ENCODE measurements around the gene NECAB2.

NECAB2 gene

DNA sequence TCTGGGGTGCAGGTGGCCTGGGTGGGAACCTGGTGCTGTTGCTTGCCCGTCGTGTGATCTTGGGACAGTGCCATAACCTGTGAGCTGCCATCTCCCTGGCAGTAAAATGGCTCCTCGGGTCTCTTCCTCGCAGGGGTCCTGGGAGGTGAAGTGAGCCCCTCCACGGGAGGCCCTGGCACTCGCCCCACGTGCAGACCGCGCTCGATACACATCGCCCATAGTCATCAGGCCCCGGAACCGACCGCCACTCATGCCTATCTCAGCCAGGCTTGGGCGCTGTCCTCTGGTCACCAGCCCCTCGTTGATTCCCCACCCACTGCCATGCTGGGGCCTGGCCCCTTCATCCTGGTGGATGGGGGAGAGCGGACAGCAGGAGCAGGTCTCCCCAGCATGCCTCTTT, 36.5 kb upstream of the NECAB2 start:
- TF ChIP-seq CTCF (conservative IDR thresholded peaks at IDR 0.05; ENCODE audit: low read depth): no peak
- POLR2A ChIA-PET (ENCODE audit: low non-redundant PET): no interaction called here
- no peak overlapping the region for H3K27ac ChIP-seq
- CTCF ChIA-PET: no interaction called here
- no peak for DNase-seq (ENCODE audit: low spot score)

DNA sequence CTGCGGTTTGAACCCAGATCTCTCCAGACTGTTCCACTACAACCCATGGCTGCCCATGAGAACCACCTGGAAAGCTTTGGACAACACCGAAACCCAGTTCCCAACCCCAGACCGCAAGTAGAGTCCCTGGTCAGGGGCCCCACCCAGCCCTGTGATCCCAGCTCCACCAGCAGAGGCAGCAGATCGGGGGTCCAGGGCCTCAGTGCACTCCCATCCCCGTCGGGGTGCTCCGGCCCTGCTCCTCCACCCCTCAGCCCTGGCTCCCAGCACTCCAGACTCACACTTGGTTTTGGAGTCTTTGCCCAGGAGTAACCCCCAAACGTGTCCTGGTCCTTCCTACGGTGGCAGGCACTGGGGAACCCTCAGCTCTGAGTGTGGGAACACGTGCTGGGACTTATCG, 35.7 kb upstream of the NECAB2 start:
- ChIA-PET POLR2A (ENCODE audit: low non-redundant PET) (no interaction called here), CTCF (interaction anchor here (0.6 kb wide), 2 partner anchors 134 to 152 kb away, joined by 3 read pairs; no protein-coding TSS in a partner anchor)
- H3K27ac ChIP-seq: no peak overlapping the region
- no peak for DNase-seq (ENCODE audit: low spot score)
- no peak for TF ChIP-seq CTCF (conservative IDR thresholded peaks at IDR 0.05; ENCODE audit: low read depth)

DNA sequence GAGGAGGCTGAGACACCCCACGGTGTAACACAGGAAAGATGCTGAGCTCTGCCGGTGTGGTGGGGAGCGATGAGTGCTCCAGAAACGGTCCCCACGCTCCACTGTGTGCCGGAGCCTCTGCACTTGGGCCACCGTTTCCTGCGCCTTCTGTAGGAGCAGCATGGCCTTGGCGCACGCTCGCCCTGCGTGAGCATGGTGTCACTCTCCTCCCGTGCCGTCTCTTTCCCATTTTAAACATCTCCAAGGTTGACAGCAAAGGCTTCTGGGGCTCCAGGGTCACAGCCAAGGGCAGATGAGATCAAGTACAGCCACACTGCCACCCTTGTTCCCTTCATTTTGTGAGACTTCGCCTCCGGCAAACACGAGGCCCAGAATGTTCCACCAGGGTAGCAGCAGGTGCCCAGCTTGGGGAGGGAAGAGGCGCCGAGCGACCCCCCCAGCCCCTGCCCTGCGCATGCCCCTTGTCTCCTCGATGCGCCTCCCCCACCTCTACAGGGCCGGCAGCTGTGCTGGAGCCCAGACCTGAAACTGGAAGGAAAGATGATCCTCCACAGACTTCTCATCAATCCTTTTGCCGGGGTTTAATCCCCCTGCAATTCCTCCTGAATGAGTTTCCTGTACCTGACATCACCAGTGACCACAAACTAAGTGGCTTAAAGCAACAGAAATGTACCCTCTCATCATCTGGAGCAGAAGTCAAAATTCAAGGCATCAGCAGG, 34.9 kb upstream of the NECAB2 start:
- ChIA-PET CTCF (interaction anchor here (0.6 kb wide), 1 partner anchor 133 kb away, joined by 3 read pairs; no protein-coding TSS in a partner anchor), POLR2A (ENCODE audit: low non-redundant PET) (no interaction called here)
- H3K27ac ChIP-seq: no peak overlapping the region
- DNase-seq (ENCODE audit: low spot score): no peak
- TF ChIP-seq CTCF (conservative IDR thresholded peaks at IDR 0.05; ENCODE audit: low read depth): no peak

- no peak overlapping the region for H3K27ac ChIP-seq
These were observed 34.0 kb upstream of the NECAB2 start for GRCh38 chr16:83933885-83934683.

GRCh38 chr16:83934684-83934977, 33.4 kb upstream of the NECAB2 start:
- no peak for DNase-seq (ENCODE audit: low spot score)
- no peak for TF ChIP-seq CTCF (conservative IDR thresholded peaks at IDR 0.05; ENCODE audit: low read depth)
- ChIA-PET POLR2A (ENCODE audit: low non-redundant PET) (no interaction called here), CTCF (interaction anchor here (0.6 kb wide), 1 partner anchor 79 kb away, joined by 3 read pairs; no protein-coding TSS in a partner anchor)
- no peak overlapping the region for H3K27ac ChIP-seq

More at GRCh38 chr16:83933885-83934683, 34.0 kb upstream of the NECAB2 start:
- no peak for TF ChIP-seq CTCF (conservative IDR thresholded peaks at IDR 0.05; ENCODE audit: low read depth)
- CTCF ChIA-PET: no interaction called here
- POLR2A ChIA-PET (ENCODE audit: low non-redundant PET): no interaction called here
- DNase-seq (ENCODE audit: low spot score): no peak

DNA sequence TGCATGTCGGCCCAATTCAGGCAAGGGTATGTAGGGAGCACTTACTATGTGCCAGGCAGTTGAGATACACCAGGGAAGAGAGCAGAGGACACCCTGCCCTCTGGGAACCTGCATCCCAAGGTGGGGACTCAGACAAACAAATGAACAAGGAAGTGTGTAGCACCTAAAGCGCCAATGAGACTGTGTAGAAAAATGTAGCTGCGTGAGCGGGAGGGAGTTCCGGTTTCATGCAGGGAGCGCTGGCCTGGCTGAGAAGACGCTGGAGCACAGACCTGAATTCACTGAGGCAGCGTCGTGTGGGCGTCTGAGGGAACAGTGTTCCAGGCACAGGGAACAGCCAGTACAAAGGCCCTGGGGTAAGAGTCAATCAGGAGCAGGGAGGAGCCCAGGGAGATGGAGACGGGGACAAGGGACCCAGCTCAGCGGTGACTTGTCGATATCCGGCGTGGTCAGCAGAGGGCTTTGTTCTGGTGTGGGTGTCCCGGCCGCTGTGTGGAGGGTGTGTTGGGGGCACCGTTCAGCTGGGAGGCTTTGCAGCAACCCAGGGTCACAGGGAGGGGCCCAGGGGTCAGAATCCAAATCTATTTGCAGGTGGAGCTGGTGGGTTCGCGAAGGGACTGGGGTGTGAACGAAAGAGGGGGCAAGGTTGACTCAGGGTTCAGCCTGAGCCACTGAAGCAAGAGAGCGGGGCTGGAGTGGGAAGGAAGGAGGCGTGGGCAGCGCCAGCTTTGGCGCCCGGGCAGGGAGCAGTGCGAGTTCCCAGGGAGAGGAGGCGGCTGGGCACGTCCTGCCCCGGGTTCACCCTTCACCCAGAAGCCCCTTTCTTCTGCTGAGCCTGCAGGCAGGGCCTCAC, 32.8 kb upstream of the NECAB2 start:
- peak overlapping the region; percentile 54 for H3K27ac ChIP-seq
- ChIA-PET CTCF (interaction anchor here (0.6 to 1.0 kb wide), 2 partner anchors 21 to 78 kb away, joined by 3 to 4 read pairs; no protein-coding TSS in a partner anchor), POLR2A (ENCODE audit: low non-redundant PET) (no interaction called here)
- DNase-seq (ENCODE audit: low spot score): no peak
- TF ChIP-seq CTCF (conservative IDR thresholded peaks at IDR 0.05; ENCODE audit: low read depth): no peak
